ENCODE data around the gene HHIP.

DNA sequence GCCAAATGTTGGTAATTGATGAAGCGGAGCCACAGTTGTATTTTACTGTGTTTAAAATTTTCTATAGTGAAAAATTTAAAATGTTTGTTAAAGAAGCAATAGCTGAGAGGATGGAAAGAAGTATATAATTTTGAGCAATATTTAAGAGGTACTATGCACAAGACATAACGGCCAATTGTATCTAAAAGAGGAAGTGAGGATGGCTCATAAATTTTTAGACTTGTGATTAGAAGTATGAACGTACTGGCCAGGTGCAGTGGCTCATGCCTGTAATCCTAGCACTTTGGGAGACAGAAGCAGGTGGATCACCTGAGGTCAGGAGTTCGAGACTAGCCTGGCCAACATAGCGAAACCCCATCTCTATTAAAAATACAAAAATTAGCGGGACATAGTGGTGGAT is 12.7 kb upstream of the HHIP start:
- TF ChIP-seq ZFX (IDR thresholded peaks at IDR 0.05): no peak
- TF ChIP-seq, protein P1, sequence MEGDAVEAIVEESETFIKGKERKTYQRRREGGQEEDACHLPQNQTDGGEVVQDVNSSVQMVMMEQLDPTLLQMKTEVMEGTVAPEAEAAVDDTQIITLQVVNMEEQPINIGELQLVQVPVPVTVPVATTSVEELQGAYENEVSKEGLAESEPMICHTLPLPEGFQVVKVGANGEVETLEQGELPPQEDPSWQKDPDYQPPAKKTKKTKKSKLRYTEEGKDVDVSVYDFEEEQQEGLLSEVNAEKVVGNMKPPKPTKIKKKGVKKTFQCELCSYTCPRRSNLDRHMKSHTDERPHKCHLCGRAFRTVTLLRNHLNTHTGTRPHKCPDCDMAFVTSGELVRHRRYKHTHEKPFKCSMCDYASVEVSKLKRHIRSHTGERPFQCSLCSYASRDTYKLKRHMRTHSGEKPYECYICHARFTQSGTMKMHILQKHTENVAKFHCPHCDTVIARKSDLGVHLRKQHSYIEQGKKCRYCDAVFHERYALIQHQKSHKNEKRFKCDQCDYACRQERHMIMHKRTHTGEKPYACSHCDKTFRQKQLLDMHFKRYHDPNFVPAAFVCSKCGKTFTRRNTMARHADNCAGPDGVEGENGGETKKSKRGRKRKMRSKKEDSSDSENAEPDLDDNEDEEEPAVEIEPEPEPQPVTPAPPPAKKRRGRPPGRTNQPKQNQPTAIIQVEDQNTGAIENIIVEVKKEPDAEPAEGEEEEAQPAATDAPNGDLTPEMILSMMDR (conservative IDR thresholded peaks at IDR 0.05): no peak
